Adrenal gland (tissue), 5 donors: Measurements from ENCODE around the gene TMSB4X.

ENCODE experiments used
- POLR2A ChIP-seq, 2 donors: fragments of 450-650 bp; IDR thresholded peaks; one replicate each; pipeline ENCODE4 v1.6.1; 2017; ENCODE audit warnings: antibody characterized with exemption in 2 of 2, mild to moderate bottlenecking in 2 of 2, moderate library complexity in 1 of 2
- TF ChIP-seq, protein P1 (sequence below), 6 experiments: fragments of 450-650 bp in 4 of 6; fragments of 200-600 bp in 2 of 6; sonication (generic) in 1 of 6; IDR thresholded peaks; 1 replicate in 5 of 6; 2 replicates in 1 of 6; pipeline versions ENCODE4 v1.5.1 to v1.8.0; 2016 to 2021; ENCODE audit warnings: antibody characterized with exemption in 6 of 6, mild to moderate bottlenecking in 2 of 6, moderate library complexity in 1 of 6
- donor health status: DM: no; HTN: no; CAD: no.

DNA sequence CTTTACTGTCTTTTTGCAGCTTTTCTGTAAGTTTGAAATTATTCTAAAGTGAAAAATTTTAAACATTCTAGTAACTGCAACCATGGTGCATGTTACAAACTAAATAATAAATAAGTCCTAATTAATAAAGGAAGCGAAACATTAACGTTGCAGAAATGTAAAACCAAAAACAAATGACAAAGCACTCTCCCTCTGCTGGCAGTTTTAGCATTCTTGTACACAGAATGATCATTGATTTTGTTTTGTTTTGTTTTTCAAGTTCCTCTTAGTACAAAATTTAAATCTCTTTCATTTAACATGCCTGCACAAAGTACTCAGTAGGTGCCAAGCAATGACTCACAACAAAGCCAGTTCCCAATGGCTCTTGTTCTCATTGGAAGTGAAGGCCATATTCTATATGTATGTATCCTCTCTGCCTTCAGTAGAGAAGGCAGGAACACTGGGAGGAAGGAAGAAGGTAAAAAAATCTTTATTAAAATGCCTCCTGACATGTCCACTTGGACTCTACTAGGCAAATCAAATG, 13.7 kb upstream of the TMSB4X start:
- TF ChIP-seq, protein P1, sequence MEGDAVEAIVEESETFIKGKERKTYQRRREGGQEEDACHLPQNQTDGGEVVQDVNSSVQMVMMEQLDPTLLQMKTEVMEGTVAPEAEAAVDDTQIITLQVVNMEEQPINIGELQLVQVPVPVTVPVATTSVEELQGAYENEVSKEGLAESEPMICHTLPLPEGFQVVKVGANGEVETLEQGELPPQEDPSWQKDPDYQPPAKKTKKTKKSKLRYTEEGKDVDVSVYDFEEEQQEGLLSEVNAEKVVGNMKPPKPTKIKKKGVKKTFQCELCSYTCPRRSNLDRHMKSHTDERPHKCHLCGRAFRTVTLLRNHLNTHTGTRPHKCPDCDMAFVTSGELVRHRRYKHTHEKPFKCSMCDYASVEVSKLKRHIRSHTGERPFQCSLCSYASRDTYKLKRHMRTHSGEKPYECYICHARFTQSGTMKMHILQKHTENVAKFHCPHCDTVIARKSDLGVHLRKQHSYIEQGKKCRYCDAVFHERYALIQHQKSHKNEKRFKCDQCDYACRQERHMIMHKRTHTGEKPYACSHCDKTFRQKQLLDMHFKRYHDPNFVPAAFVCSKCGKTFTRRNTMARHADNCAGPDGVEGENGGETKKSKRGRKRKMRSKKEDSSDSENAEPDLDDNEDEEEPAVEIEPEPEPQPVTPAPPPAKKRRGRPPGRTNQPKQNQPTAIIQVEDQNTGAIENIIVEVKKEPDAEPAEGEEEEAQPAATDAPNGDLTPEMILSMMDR (IDR thresholded peaks at IDR 0.05), result no peak
- TF ChIP-seq POLR2A (IDR thresholded peaks at IDR 0.05), result no peak
